ENCODE measurements around the gene CAMK1. TPM values are rescaled to one million over a fixed set of nuclear protein-coding genes. Genes with fewer than 3 reads are reported as not detected.

The CAMK1 gene
- total and polyA plus RNA-seq, 8 donors: 2.0 to 23.7 (median 5.4) TPM

- FAIRE-seq (no peak), DNase-seq (no peak), ATAC-seq (no peak)
- intact Hi-C loops (cut with DNase I): no loop called here
- H3K9me3 ChIP-seq: no peaks in the 10 kb centered on the region
- TF ChIP-seq CTCF (IDR thresholded peaks at IDR 0.05): no peak
- no peaks in the 10 kb centered on the region for H3K36me3 ChIP-seq
- H3K4me1 ChIP-seq: peaks cover 3 to 9% (median 5%) of the 10 kb centered on the region in 3 donors
- no peaks in the 10 kb centered on the region for H3K27me3 ChIP-seq
- no peak overlapping the region for H3K27ac ChIP-seq
- H3K4me3 ChIP-seq: no peak overlapping the region
- 71 to 80% methylated on average over 7 of the region's 7 CpGs for WGBS, 2 donors
Observed at GRCh38 chr3:9767418-9767817, 2.3 kb downstream of the CAMK1 start.

GRCh38 chr3:9765865-9766264 is 3.9 kb downstream of the CAMK1 start:
- Histone ChIP-seq H3K27ac (no peak overlapping the region), H3K4me3 (no peak overlapping the region), H3K9me3 (no peaks in the 10 kb centered on the region), H3K27me3 (no peaks in the 10 kb centered on the region), H3K4me1 (peaks cover 3 to 7% (median 5%) of the 10 kb centered on the region in 3 donors), H3K36me3 (no peaks in the 10 kb centered on the region)
- ATAC-seq (no peak), FAIRE-seq (no peak), DNase-seq (no peak)
- 91 to 96% methylated on average over 4 of the region's 4 CpGs for WGBS, 2 donors
- intact Hi-C loops (cut with DNase I): no loop called here
- no peak for TF ChIP-seq CTCF (IDR thresholded peaks at IDR 0.05)

GRCh38 chr3:9762871-9763270 is 6.9 kb downstream of the CAMK1 start:
- H3K36me3 ChIP-seq: no peaks in the 10 kb centered on the region
- H3K4me1 ChIP-seq: no peaks in the 10 kb centered on the region
- ATAC-seq (no peak), DNase-seq (no peak), FAIRE-seq (no peak)
- no peak overlapping the region for H3K27ac ChIP-seq
- TF ChIP-seq CTCF (IDR thresholded peaks at IDR 0.05): no peak
- 90 to 95% methylated on average over 8 of the region's 8 CpGs for WGBS, 2 donors
- no peaks in the 10 kb centered on the region for H3K27me3 ChIP-seq
- no peaks in the 10 kb centered on the region for H3K9me3 ChIP-seq
- no peak overlapping the region for H3K4me3 ChIP-seq
- intact Hi-C loops (cut with DNase I): no loop called here

GRCh38 chr3:9761919-9762318 is 7.8 kb downstream of the CAMK1 start:
- Histone ChIP-seq H3K4me3 (no peak overlapping the region), H3K9me3 (no peaks in the 10 kb centered on the region), H3K4me1 (no peaks in the 10 kb centered on the region), H3K27me3 (no peaks in the 10 kb centered on the region), H3K27ac (no peak overlapping the region), H3K36me3 (peaks cover 0 to 9% (median 4%) of the 10 kb centered on the region in 3 donors)
- DNase-seq (no peak), FAIRE-seq (no peak), ATAC-seq (no peak)
- TF ChIP-seq CTCF (IDR thresholded peaks at IDR 0.05): no peak
- intact Hi-C loops (cut with DNase I): no loop called here
- WGBS, 2 donors: 95 to 96% methylated on average over 5 of the region's 5 CpGs

- Histone ChIP-seq H3K27ac (no peak overlapping the region), H3K27me3 (no peaks in the 10 kb centered on the region), H3K4me1 (no peaks in the 10 kb centered on the region), H3K36me3 (peaks cover 0 to 18% (median 4%) of the 10 kb centered on the region in 3 donors), H3K4me3 (no peak overlapping the region), H3K9me3 (no peaks in the 10 kb centered on the region)
- no peak for ATAC-seq
- no peak for FAIRE-seq
- no peak for TF ChIP-seq CTCF (IDR thresholded peaks at IDR 0.05)
- 95% methylated on average over 10 of the region's 10 CpGs for WGBS, 2 donors
- intact Hi-C loops (cut with DNase I): no loop called here
- no peak for DNase-seq
Observed at GRCh38 chr3:9760779-9761505, 8.8 kb downstream of the CAMK1 start.
